ENCODE data around the gene CCNL2.
"Not testable (repeated sequence)": the region's sequence is repeated elsewhere in the genome, so short reads cannot be mapped to it uniquely, and the experiment has no call there.

CCNL2 gene

GRCh38 chr1:1371746-1372711 is 27.1 kb downstream of the CCNL2 start:
- DNase-seq, result peak; percentile 79

DNA sequence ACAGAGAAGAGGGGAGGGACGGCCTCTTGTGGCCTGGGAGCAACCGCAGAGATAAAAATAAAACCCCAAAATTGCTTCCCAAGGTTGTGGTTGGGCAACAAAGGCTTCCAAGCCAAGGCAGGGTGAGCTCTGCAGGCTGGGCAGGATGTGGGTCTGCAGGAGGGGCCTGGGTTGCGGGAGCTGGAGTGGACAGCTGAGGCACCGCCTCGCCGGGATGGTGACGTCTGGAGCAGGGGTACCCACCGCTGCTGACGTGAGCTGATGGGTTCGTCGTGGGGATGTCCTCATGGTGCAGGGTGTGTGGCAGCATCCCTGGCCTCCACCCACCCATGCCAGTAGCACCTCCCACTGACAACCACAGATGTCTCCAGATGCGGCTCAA is 27.8 kb downstream of the CCNL2 start:
- DNase-seq, result peak; percentile 75

DNA sequence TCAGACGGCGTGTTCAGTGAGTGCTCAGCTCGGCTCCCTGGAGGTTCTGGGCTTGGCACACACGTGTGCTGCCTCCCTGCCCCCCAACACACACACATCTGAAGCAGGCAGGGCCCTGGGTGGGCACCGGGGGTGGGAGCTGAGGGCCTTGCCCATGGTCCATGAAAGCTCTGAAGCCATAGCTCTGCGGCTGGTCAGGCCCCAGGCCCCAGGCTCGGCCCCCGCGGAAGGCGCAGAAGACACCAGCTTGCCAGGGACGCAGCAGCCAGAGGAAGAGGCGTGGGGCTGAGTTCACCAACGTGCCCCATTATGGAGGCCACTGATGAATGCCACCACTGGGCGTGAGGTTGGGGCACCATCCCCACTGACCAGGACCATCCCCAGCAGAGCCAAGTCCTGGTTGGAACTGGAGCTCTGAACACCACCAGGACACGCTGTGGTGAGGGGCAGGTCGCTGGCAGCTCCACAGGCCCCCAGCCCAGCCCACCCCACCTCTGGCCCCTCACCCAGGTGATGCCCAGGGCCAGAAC is 28.3 kb downstream of the CCNL2 start:
- DNase-seq, result peak; percentile 42

GRCh38 chr1:1370094-1370493 is 29.0 kb downstream of the CCNL2 start:
- not testable (repeated sequence) for DNase-seq

DNA sequence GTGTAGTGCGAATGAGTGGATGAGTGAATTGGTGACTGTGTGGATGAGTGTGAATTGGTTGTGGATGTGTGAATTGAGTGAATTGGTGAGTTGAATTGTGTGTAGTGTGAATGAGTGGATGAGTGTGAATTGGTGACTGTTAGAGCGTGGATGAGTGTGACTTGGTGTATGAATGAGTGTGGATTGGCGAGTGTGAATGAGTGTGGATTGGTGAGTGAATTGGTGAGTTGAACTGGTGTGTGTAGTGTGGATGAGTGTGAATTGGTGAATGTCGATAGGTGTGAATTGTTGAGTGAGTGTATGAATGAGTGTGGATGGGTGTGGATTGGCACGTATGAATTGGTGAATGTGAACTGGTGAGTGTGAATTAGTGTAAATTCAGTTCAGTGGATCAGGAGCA is 31.8 kb downstream of the CCNL2 start:
- DNase-seq, result no peak

- no peak for DNase-seq
Observed at GRCh38 chr1:1366699-1367066, 32.5 kb downstream of the CCNL2 start.

GRCh38 chr1:1365875-1366698 is 33.0 kb downstream of the CCNL2 start:
- no peak for DNase-seq

DNA sequence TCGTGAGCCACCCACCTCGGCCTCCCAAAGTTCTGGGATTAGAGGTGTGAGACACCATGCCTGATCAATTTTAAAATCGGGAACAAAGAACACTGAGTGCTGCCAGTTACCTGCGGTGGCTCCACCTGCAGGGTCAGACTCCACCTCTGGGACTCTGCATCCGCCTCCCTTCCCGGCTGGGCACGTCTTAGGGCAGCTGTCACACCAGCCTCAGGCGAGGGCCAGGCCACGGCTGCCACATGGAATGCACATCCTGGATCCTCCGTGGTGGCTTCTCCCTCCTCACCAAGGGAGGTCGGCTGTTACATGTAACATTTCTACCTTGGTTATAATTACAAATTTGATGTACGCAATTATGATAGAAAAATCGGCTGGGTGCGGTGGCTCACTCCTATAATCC is 34.9 kb downstream of the CCNL2 start:
- no peak for DNase-seq

- peak; percentile 84 for DNase-seq
Observed at GRCh38 chr1:1361982-1362423, 37.1 kb downstream of the CCNL2 start.

GRCh38 chr1:1361233-1361981 is 37.7 kb downstream of the CCNL2 start:
- DNase-seq, result no peak

DNA sequence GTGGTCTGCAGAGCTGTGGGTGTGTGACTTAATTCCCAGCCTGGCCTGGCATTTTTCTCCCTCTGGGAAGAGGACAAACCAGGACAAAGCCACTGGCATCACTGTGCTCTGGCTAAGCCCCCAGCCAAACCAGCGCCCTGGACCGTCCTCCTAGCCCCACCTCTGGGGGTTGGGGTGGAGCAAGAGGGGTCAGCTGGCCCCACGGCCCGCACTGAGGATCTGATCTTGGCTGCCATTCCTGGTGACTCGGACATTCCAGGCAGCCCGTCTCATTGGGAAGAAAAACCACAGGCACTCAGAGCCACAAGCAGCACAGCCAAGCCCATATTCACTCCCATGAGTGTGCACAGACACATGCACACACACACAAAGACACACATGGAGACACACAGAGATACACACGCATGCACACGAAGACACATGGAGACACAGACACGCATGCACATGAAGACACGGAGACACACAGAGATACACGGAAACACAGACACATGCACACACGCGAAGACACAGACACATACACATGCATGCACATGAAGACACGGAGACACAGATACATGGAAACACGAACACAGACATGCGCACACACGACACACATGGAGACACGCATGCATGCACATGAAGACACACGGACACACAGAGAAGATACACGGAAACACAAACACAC is 38.5 kb downstream of the CCNL2 start:
- peak; percentile 85 for DNase-seq

GRCh38 chr1:1359664-1360468 is 39.3 kb downstream of the CCNL2 start:
- DNase-seq, result peak; percentile 88

DNA sequence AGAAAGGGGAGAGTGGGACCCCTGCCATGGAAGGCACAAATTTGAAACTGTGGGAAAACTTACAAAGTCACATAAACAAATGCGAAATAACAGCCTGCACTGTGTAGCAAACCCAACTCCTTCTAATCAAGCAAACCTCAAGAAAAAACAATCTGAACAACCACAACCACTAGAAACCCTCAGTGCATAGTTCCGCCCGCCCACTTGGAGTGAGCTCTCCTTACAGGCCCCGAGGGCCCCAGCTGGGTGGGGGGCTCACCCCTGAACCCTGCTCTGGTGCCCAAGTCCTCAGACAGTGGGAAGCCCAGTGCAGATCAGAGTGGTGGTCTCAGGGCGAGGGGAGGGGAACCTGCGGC is 39.8 kb downstream of the CCNL2 start:
- DNase-seq, result peak; percentile 78

GRCh38 chr1:1358433-1359271 is 40.5 kb downstream of the CCNL2 start, which contains the start of gene MXRA8:
Gene MXRA8 (minus strand): TSS chr1:1358555. CDS start chr1:1358504, 51 bp downstream.
- DNase-seq, result peak; percentile 95

DNA sequence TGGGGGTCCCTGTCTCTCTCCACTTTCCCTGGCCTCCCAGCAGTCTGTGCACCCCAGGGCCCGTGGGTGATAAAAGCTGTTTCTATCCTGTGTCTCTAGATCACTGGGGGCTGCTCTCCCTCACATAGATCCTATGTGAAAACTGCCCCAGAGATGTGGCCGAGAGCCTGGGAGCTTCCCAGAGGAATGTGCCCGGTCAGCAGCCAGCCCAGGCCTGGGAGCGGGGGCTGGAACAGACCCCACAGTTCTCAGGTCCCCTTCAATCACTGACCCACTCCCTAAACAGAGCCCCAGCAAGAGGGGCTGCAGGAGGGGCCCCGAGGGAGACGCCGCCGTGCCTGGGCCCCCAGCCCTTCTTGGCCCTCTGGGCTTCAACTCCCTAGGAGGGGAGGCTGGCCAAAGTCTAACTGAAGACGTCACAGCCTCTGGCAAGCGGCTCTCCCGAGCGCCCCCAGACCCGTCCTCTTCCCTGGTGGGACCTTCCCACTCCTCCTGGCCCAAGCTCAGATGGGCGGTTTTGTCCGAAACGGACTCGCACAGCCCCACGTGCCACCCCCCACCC is 41.2 kb downstream of the CCNL2 start:
- DNase-seq, result no peak

DNA sequence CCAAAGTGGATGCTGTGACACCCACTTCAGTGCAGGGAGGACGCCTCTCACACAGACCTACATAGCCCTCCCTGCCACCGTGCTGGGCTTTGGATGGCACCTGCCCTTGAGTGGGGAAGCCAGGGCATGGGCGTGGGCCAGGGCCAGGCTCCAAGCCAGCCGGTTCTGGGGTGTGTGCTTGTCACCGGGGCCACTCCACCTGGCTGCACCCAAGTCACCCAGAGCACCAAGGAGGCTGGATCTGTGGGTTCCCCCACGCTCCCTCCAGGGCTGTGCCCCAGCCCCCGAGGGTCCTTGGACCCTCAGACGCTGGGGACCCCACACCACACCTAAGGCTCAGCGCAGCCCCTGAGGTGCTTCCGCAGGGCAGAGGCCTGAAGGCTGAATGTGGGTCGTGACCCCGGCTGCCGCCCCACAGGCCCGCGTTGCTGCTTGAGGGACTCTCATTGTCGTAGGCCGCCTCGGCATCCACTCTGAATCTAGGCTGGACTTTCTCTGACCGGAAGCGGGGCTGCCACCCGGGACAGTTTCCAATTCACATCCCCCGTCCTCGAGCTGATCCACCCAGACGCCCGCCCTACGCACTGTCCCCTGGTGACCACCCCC is 42.2 kb downstream of the CCNL2 start:
- peak; percentile 52 for DNase-seq

GRCh38 chr1:1356166-1356795 is 42.9 kb downstream of the CCNL2 start:
- peak; percentile 48 for DNase-seq

DNA sequence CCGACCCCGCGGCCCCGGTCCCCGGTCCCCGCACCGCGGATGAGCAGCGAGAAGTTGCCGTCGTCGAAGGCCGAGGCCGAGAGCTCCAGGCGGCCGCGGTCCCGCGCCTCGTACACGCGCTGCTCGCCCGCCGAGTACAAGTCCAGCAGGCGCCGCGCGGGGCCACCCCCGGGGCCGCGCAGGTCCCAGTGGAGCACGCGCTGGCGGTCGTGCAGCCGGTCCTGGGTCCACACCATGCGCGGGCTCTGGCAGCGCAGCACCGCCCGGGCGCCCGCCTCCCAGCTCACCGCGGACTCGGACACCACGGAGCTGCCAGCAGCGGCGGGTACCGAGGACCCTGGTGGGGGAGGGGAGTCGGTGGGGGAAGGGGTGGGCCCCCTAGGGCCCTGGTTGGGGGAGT is 43.7 kb downstream of the CCNL2 start:
- peak; percentile 50 for DNase-seq
